GM23338 (cell line): ENCODE measurements around the gene TGFBR1.

Source experiments
- CREB1 ChIP-seq: fragments of 250-450 bp; sonication (Bioruptor Pico); IDR thresholded peaks from 2 replicates; pipeline ENCODE4 v1.5.0; 2020; ENCODE audit warnings: low read depth, mild to moderate bottlenecking, moderate library complexity
- CTCF ChIP-seq, 2 experiments: fragments of 200-600 bp in 1 of 2; sonication (generic) in 1 of 2; conservative IDR thresholded peaks; 2 replicates each; pipeline versions ENCODE4 v1.5.1 to v1.6.1; 2016 to 2017; ENCODE audit warnings: antibody characterized with exemption in 2 of 2, low read depth in 2 of 2, mild to moderate bottlenecking in 2 of 2, moderate library complexity in 1 of 2
- ETS1 ChIP-seq: IDR thresholded peaks from 2 replicates; pipeline ENCODE4 v1.6.1; 2016; ENCODE audit warnings: antibody characterized with exemption
- EZH2 ChIP-seq: fragments of 200-600 bp; sonication (generic); IDR thresholded peaks from one replicate; pipeline ENCODE4 v1.8.0; 2017; ENCODE audit warnings: antibody characterized with exemption, mild to moderate bottlenecking, low read depth; ENCODE audit not compliant: unreplicated experiment
- EZH2phosphoT487 ChIP-seq: fragments of 200-600 bp; sonication (generic); IDR thresholded peaks from one replicate; pipeline ENCODE4 v1.8.1; 2018; ENCODE audit warnings: antibody characterized with exemption; ENCODE audit not compliant: unreplicated experiment
- JUNB ChIP-seq: IDR thresholded peaks from one replicate; pipeline ENCODE4 v1.6.1; 2016; ENCODE audit warnings: antibody characterized with exemption; ENCODE audit not compliant: unreplicated experiment
- POLR2AphosphoS5 ChIP-seq: IDR thresholded peaks from 2 replicates; pipeline ENCODE4 v1.6.1; 2016; ENCODE audit warnings: antibody characterized with exemption, low read depth
- STAT1 ChIP-seq: IDR thresholded peaks from one replicate; pipeline ENCODE4 v1.6.1; 2016; ENCODE audit warnings: antibody characterized with exemption; ENCODE audit not compliant: unreplicated experiment
- ZNF331 ChIP-seq: fragments of 250-450 bp; sonication (Bioruptor Pico); IDR thresholded peaks from 2 replicates; pipeline ENCODE4 v1.5.0; 2020; ENCODE audit warnings: low read depth, mild to moderate bottlenecking, moderate library complexity
- TF ChIP-seq, protein P1 (sequence below): IDR thresholded peaks from one replicate; pipeline ENCODE4 v1.6.1; 2018; ENCODE audit warnings: antibody characterized with exemption; ENCODE audit not compliant: unreplicated experiment

GRCh38 chr9:99182356-99182755 lies 77.4 kb downstream of the TGFBR1 start:
- no peak for TF ChIP-seq EZH2
- no peak for TF ChIP-seq CREB1 (CRISPR knock-in tag)
- no peak for TF ChIP-seq CTCF (conservative IDR thresholded peaks at IDR 0.05; ENCODE audit: low read depth in 2 of 2)
- no peak for TF ChIP-seq JUNB
- TF ChIP-seq, protein P1, sequence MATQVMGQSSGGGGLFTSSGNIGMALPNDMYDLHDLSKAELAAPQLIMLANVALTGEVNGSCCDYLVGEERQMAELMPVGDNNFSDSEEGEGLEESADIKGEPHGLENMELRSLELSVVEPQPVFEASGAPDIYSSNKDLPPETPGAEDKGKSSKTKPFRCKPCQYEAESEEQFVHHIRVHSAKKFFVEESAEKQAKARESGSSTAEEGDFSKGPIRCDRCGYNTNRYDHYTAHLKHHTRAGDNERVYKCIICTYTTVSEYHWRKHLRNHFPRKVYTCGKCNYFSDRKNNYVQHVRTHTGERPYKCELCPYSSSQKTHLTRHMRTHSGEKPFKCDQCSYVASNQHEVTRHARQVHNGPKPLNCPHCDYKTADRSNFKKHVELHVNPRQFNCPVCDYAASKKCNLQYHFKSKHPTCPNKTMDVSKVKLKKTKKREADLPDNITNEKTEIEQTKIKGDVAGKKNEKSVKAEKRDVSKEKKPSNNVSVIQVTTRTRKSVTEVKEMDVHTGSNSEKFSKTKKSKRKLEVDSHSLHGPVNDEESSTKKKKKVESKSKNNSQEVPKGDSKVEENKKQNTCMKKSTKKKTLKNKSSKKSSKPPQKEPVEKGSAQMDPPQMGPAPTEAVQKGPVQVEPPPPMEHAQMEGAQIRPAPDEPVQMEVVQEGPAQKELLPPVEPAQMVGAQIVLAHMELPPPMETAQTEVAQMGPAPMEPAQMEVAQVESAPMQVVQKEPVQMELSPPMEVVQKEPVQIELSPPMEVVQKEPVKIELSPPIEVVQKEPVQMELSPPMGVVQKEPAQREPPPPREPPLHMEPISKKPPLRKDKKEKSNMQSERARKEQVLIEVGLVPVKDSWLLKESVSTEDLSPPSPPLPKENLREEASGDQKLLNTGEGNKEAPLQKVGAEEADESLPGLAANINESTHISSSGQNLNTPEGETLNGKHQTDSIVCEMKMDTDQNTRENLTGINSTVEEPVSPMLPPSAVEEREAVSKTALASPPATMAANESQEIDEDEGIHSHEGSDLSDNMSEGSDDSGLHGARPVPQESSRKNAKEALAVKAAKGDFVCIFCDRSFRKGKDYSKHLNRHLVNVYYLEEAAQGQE: no peak
- no peak for TF ChIP-seq EZH2phosphoT487
- TF ChIP-seq POLR2AphosphoS5: no peak
- TF ChIP-seq ZNF331 (CRISPR knock-in tag): no peak
- no peak for TF ChIP-seq ETS1
- TF ChIP-seq STAT1: no peak
